Daoy (cell line): ENCODE measurements around the gene LSM14B. TPM values are rescaled to one million over a fixed set of nuclear protein-coding genes. Genes with fewer than 3 reads are reported as not detected.

ENCODE experiments used
- DNase-seq: peaks from one replicate; pipeline ENCODE4 v3.0.0-alpha.2; 2015; ENCODE audit warnings: low read depth
- total RNA-seq: library from RNA; depleted of rRNA; stranded (reverse); fragments of >200 nt; shearing (Covaris generic); gene quantifications from 2 replicates; pipeline ENCODE4 v1.2.3, GENCODE V29; 2014

The LSM14B gene
- total RNA-seq, 1 experiment from 2014 or later, result 34.3 TPM

DNA sequence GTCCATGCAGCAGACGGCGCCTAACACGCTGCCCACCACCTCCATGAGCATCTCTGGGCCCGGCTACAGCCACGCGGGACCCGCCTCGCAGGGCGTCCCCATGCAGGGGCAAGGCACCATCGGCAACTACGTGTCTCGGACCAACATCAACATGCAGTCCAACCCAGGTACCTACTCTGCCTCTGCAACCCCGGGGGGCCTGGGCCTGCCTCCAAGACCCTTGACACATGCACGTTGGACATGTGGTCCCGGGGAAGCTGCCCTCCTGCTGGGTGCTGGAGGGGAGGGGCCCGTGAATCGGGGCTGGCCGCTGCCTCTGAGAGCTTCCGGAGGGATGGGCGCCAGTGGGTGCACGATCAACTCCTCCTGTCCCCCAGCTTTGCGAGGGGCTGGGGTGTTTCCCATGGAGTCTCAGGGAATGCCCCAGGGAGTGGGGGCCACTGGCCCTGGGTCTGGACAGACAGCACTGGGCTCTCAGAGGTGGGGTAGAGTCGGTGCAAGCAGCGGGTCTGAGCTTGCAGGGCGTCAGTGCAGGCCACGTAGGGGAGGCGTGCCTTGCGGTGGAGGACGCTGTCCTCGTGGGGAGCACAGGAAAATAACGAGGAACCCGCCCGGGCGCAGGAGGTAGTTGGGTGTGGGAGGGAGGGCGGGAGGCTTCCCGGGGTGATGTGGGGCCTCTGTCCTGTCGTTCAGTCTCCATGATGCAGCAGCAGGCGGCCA is 40.6 kb downstream of the LSM14B start:
- no peak for DNase-seq

DNA sequence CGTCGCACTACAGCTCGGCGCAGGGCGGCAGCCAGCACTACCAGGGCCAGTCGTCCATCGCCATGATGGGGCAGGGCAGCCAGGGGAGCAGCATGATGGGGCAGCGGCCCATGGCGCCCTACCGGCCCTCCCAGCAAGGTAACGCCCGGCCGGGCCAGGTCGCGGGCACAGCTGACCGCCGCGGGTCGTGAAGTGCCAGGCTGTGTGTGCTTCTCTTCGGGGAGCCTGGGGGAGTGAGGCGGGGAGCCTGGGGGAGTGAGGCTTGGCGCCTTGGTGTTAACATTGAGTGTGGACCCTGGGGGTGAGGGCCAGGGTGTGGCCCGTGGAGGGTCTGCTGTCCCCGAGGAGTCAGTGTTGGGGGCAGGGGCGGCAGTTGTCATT is 41.2 kb downstream of the LSM14B start:
- DNase-seq, result no peak

DNA sequence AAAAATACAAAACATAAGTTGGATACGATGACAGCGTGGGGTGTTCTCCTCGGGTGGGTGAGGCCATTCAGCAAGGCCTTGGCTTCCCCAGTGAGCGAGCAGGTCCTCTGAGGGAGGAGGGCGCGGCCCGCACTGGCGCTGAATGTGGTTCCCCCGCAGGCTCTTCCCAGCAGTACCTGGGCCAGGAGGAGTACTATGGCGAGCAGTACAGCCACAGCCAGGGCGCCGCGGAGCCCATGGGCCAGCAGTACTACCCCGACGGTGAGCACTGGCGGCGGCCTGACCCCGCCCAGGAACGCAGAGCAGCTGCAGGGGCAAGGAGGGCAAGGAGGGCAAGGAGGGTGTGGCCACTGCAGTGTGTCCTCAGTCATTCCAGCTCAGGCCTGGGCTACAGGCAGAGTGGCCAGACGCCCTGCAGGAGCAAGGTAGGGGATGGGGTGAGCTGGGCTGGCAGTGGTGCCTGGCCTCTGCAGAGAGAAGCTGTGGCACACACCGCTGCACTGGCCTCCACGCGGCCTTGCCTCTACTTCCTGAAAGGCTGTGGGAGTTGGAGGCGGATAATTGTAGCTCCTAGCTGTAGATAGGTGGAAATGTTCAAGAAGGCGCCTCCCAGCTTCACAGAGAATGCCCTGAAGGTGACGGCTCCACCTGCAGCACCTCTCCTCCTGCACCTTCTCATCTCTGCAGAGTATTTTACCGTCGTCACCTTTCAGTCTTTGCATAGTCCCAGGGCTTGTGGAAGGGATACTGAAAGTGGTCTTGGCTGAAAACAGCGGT is 41.9 kb downstream of the LSM14B start:
- DNase-seq, result no peak

DNA sequence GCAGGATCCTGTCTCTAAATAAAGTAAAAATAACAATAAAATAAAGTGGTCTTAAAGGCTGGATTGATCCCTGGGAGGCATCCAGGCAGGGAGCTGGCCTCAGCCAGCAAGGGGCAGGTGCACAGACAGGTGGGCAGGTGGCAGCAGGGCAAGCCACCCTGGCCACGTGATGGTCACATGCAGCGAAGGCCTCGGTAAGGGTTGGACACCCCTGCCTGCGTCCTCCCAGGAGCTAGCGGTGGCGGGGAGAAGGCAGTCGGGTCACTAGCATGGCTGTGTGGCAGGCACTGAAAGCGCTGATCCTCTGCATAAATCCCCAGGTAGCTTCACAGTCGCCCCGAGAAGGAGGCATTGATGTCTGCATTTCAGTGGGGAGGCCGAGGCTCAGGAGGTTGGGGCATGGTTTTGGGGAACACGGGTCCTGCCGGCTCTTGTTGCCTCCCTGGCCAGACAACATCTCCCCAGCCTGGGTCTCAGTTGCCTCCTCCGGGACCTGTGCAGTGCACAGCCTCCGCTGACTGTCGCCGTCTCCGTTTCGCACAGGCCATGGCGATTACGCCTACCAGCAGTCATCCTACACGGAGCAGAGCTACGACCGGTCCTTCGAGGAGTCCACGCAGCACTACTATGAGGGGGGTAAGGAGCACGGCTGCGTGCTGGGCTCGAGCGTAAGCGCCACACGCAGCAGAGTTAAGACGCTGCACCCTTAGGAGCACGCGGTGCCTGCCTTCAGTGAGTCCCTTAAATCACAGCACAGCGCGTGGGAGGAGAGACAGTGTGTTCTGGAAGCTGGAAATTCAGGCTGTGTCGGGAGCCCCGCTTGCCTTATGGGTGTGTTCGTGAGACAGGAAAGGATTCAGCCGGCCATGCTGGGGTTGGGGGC is 42.8 kb downstream of the LSM14B start:
- DNase-seq, result no peak

DNA sequence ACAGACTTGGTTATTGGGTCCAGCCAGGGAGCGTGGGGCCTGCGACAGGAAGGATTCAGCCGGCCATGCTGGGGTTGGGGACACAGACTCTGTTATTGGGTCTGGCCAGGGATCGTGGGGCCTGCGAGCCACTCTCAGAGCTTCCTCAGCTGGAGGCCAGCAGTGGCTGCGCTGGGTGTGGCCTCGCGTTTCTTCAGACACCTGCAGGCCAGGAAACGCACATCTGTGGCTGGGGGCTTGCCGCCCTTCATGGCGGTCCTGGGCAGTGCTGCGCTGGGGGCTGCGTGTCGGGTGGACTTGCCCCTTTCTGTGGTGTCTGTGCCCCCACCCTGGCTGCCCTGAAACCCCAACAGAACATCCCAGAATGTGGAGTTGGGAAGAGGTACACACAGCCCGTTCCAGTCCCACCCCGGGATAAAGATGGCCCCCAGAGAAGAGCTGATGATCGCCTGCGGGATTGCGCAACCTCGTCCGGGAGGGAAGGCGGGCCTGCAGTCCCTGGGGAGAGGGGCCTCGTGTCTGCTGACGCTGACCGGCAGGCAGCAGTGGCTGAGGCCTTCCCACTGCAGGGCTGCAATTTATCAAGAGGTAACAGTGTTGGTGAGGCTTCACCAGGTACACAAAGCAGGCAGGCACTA is 43.6 kb downstream of the LSM14B start:
- DNase-seq, result no peak

DNA sequence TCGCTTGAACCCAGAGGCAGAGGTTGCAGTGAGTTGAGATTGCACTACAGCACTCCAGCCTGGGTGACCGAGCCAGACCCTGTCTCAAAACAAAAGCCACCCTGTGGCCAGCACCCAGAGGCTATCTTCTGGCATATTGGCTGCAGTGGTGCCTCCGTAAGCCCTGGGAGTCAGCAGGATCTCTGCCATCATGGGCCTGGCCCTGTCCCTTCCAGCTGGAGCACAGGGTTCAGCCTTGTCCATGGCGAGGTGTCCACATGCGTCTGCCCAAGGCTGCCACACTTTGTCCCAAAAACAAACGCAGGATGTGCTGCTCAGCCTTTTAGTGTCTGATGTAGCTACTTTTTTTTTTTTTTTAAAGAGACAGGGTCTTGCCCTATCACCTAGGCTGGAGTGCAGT is 45.2 kb downstream of the LSM14B start:
- DNase-seq, result no peak

DNA sequence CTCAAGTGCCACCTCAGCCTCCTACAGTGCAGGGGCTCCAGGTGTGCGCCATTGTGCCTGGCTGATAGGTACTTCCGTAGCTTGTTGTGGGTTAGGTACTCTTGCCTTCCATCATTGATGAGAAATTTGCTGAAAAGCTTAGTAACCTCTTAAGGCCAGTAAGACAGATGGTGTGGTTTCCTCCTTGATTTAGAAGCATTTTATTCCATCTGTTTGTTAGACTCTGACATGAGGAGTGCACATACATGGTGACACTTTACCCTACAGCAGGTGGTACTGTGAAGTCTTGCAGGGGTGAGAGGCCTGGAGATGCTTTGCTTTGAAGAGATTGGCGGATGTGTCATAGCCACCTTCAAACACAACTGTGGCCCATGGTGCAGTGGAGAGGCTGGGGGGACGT is 45.8 kb downstream of the LSM14B start:
- DNase-seq, result no peak

DNA sequence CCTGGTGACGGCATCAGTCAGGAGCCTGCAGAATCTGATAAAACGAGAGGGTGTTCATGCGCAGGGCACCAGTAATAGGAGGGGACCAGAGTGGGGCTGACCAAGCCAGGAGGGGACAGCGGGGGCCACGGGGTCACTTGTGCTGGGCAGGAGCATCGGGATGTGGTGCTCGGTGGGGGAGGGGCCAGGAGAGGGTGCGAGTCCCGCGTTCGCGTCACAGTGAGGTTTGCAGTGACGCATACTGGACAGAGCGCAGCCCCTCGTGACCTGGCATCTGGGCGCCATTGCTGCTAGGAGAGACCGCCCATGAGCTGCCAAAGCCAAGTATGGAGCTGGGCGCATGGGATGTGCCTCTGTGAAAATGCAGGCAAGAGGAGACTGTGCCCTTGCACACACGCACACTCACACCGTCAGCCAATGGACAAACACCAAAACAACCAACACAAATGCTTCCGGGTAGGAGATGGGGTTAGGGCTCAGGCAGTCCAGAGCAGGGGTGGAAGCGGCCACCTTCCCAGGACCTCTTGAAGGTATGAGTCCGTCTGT is 46.7 kb downstream of the LSM14B start:
- no peak for DNase-seq

DNA sequence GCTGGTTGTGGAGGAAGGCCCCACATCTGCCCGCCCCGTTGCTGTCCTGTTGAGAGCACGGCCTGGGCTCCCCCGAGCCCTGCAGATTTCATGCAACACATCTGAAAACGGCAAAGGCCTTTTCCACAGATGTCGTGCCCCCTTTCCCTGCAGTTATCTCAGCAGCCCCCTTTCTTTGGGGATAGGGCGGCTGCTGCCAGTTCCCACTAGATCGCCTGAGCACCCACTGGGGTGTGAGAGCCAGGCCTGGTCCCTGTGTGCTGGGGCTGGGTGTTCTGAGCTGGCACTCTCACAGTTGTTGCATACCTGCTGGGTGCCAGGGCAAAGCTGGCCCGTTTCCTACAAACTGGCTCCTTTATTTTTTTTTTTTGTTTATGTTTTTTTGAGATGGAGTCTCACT is 48.3 kb downstream of the LSM14B start:
- no peak for DNase-seq

DNA sequence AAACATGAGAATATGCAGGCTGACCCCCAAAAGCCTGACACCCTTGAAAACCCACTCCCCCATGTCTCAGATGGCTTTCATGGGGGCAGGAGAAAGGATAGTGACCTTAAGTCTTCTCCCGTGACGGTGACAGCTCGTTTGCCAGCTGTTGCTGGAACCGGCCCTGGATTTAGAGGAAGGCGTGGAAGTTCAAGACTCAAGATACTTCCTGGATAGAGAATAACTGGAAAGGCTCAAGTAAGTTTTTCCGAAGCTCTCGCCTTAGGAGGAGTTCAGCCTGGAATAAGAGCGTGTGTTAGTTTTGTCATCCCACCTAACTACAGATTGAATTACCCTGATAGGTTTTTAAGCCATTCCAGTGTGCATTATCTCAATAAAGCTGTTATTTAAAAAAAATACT is 49.0 kb downstream of the LSM14B start:
- no peak for DNase-seq

DNA sequence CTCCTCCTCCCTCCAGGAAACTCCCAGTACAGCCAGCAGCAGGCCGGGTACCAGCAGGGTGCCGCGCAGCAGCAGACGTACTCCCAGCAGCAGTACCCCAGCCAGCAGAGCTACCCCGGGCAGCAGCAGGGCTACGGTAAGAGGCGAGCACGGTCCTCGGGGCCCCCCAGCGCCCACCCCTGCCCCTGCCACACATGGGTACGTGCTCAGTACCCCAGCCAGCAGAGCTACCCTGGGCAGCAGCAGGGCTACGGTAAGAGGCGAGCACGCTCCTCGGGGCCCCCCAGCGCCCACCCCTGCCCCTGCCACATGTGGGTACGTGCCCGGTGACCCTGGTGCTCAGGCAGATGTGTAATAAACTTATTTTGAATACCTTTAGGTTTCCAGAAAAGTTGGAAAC is 50.4 kb downstream of the LSM14B start:
- DNase-seq, result no peak

DNA sequence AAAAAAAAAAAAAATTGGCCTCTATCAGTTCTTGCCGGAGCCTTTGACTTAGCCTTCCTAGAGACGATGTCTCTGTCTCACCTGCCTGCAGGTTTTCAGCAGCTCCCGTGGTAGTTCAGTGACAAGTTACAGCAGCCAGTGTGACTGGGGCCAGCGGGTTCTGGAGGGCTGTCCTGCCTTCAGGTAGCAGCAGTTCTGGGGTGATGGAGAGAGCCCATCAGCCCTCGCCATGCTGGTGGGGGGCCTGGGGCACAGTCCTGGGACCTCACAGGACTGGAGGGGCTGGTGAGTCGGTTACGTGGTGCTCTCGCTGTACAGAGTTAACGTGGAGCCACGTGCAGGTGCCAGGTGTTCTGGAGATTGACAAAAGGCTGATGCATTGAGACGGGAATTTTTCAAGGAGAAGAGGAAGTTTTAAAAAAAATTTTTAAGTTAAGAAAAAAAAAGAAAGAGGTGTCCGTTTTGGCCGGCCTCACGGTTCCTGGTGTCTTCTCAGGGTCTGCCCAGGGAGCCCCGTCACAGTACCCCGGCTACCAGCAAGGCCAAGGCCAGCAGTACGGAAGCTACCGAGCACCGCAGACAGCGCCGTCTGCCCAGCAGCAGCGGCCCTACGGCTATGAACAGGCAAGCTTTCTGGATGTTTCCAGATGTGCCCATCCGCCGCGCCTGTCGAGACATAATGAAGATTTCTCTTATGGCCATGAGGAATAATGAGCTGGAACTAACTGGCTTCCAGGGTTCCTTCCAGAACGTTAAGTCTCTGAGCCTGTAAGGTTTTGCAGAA is 51.9 kb downstream of the LSM14B start:
- DNase-seq, result no peak

DNA sequence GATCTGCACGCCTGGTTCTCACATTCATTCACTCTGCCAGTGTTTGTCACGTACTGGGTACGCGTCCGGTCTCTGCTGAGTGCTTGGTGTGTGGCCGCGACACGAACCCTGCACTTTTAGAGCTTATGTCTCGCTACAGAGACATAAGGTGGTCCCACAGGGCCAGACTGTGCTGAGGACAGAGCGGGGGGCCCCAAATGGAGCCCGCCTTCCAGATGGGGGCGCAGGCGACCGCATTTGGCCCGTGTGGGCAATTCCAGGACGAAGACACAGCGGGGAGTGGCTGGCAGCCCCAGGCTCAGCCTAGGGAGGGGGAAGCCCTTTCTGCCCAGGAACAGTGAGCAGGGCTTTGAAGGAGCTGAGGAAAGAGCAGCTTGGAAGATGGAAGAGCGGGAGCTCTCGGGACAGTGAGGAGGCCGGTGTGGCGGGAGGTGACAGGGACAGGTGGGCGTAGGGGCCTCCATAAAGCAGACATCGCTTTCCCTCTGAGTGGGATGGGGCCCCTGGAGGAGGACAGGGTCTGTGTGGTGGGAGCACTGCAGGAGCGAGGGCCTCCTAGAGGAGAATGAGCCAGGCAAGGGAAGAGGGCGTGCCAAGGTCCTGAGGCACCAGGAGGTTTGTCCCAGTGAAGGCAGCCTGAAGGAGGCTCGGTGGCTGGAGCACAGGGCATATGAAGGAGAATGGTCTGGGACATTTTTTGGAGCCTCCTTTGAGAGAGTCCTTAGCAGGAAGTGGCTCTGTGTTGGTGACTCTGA is 52.8 kb downstream of the LSM14B start:
- no peak for DNase-seq

DNA sequence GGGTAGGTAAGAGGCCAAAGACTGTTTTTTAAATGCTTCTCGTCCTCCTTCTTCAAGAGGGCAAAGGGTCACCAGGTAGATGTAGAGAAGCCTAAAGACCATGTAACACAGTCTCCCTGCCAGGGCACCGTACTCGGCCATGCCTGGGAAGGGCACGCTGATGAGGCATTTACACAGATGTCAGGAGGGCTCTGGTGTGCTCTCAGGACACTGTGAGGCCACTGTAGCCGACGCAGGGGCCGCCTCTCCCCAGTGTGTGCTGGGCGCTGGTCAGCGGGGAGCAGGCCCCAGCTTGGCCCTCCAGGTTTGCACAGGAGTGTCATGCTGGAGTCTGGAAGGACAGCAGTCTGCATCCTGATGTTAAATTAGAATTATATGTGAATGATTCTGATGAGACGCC is 53.4 kb downstream of the LSM14B start:
- no peak for DNase-seq

DNA sequence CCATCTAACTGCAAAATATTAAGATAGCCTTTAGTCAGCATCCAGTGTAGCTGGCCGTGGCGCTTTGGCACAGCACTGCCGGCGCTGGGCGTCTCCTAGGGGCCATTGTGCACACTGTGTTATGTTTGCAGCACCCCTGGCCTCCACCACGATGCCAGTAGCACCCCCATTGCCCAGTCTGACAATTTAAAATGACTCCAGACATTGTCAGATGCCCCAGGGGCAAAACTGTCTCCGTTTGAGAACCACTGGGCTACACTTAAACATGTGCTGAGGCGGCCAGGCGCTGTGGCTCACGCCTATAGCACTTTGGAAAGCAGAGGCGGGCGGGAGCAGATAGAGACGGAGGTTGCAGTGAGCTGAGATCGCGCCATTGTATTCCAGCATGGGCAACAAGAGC is 54.6 kb downstream of the LSM14B start:
- no peak for DNase-seq

DNA sequence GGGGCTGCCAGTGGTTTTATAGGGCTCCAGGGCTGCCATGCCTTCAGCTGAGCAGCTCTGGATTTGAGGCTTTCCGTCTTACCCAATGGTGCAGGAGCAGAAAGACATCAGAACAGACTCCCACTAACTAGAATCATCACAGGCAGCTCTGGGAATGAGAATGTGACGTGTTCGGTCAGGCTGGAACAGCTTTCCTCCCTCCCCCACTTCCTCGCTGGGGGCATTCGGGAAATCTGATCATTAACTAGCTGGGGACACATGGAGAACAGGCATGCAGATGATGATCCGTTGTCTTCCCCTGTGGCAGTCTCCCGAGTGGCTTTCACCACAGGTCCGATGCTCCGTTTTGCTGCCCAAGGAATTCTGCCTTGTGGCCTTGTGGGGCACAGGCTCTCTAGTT is 55.0 kb downstream of the LSM14B start:
- no peak for DNase-seq

DNA sequence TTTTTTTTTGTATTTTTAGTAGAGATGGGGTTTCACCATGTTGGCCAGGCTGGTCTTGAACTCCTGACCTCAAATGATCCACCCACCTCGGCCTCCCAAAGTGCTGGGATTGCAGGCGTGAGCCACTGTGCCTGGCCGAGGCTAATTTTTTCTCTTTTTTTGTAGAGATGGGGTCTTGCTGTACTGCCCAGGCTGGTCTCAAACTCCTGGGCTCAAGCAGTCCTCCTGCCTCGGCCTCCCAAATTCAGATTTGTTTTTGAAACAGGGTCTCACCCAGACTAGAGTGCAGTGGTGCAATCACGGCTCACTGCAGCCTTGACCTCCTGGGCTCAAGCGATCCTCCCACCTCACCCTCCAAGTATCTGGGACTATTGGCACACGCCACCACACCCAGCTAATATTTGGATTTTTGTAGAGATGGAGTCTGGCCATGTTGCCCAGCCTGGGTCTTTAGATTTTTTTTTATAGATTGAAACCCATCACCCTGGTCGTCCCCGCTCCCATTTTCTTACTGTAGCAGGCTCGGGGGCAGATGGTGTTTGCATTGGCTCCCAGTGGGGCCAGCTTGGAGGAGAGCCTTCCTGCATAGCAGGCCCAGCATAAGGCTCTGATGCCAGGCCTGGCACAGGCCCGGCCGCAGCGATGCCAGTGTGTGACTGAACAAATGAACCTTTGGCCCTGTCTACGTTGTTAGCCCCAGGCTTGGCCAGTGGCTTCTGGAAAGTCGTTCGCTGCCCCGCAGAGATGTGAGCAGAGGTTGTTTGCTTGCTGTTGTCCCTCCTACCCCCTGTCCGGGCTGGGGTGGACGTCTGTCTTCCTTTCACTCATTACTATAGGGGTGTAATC is 56.3 kb downstream of the LSM14B start:
- DNase-seq, result no peak

DNA sequence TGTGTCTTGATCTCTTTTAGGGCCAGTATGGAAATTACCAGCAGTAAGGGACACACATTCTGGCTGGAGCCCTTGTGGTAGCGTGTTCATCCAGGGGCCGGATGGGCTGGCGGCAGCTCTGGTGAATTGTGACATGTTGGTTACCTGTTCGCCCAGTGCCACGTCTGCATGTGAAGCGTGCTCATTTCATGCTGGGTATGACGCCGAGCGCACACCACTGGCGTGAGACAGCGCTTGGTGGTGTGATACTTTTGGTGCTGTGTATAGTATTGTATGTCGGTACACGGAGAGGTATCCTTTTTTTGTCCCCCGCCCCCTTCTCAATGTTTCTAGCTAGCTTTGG is 56.9 kb downstream of the LSM14B start:
- DNase-seq, result no peak

DNA sequence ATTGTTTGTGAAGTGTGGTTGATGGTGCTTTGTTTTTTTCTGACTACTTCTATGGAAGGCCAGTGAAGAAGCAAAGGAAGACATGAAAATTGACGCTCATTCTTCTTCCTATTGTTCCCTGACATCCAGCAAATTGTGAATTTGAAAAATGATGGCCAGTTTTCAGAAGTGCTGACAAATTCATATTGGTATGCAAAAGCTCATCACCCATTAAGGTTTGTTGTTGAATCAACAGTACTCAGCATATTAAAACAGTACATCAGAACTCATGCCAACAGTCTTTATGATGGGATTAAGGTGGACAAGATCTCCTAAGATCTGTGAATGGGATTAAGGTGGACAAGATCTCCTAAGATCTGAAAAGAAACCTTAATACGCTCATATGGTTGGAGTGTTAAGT is 59.5 kb downstream of the LSM14B start:
- DNase-seq, result no peak
